ENCODE measurements around the gene UBE2O.

DNA sequence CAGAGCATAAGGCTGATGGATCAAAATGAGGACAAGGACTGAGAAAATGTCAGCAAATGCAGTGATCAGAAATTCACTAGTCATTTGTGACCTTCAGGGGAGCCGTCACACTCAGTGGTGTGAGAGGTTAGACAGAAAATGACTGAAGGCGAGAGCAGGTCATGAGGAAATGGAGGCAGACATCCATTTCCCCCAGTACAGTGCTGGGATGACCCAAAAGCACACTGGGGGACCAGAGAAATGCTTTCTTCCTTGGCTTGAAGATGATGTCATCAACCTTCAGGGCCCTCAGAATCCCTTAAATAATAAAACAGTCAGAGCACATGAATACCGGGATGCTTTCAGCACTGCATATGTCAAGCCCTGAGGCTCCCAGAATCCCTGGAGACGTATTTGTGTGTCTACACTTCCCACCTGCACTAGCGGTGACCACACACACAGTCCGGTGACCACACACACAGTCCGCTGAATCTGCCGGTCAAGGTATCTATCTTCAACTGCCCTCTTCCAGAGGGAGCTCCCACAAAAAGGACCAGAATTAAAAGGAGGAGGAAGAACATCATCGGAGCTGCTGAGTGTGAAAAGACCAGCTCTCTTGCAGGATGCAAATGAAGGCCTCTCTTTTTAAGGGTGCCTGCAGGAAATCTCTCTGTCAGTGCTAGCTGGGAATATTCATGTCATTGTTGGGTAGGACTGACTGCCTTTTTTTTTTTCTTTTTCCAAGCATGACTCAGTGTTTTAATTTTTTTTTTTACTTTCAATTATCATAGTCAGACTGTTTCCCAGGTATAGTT lies 8.2 kb downstream of the UBE2O start:
- TF ChIP-seq EZH2 (IDR thresholded peaks at IDR 0.05; ENCODE audit: insufficient read depth, poor library complexity, severe bottlenecking) (no peak), EZH2phosphoT487 (IDR thresholded peaks at IDR 0.05; ENCODE audit: insufficient read depth, low read depth) (no peak)
